ENCODE data around the gene SLC2A6. TPM values are rescaled to one million over a fixed set of nuclear protein-coding genes. Genes with fewer than 3 reads are reported as not detected.

SLC2A6 gene
- total RNA-seq, 1 experiment from 2014 or later: 10.7 TPM

- Histone ChIP-seq H2AFZ (ENCODE audit: low read depth, low read length, poor library complexity, severe bottlenecking) (no peak overlapping the region), H4K20me1 (ENCODE audit: insufficient read depth) (no peaks in the 10 kb centered on the region), H3K4me2 (ENCODE audit: low read length) (peak overlapping the region; percentile 54), H3K9me2 (ENCODE audit: insufficient read depth) (no peaks in the 10 kb centered on the region), H3K9me3 (ENCODE audit: control insufficient read depth in 1 of 2, insufficient read depth in 1 of 2, low read depth in 1 of 2, low read length in 2 of 2) (no peaks in the 10 kb centered on the region), H3K27ac (ENCODE audit: low read depth, low read length) (peak overlapping the region; percentile 49), H3K36me3 (ENCODE audit: control insufficient read depth in 1 of 2, insufficient read depth in 2 of 2, low read length in 2 of 2) (no peaks in the 10 kb centered on the region), H3K4me1 (ENCODE audit: control insufficient read depth in 1 of 2, insufficient read depth in 2 of 2, low read length in 2 of 2) (peaks cover 12 to 14% of the 10 kb centered on the region in 2 experiments), H3K79me2 (ENCODE audit: insufficient read depth, low read length) (no peaks in the 10 kb centered on the region), H3K27me3 (ENCODE audit: insufficient read depth, low read length) (no peaks in the 10 kb centered on the region), H3K9ac (ENCODE audit: low read length) (peak overlapping the region; percentile 5; the same call in 1 of the 2 replicates), H3K4me3 (replicated peaks in 1 of 2; ENCODE audit: low read depth in 1 of 2, low read length in 2 of 2) (no peak overlapping the region)
- POLR2A ChIA-PET: interaction anchor here (1.1 kb wide), 1 partner anchor 9 kb away, joined by 3 read pairs; no protein-coding TSS in a partner anchor
- intact Hi-C loops (cut with micrococcal nuclease): no loop called here
- ATAC-seq (peak; percentile 99), DNase-seq (ENCODE audit: low read depth, low spot score) (peak; percentile 58)
- CTCF ChIA-PET: interaction anchor here (0.8 to 2.1 kb wide), 2 partner anchors 10 to 39 kb away, joined by 3 to 10 read pairs; partner anchors contain the start of gene CACFD1
- RAD21 ChIA-PET (ENCODE audit: low non-redundant PET in 1 of 2, low total read pairs in 2 of 2, uncharacterized antibody in 2 of 2, unreplicated experiment in 2 of 2): interaction anchor here in 1 of 2 experiments (0.7 kb wide), 1 partner anchor 29 kb away, joined by 4 read pairs; the partner anchor contains the start of gene SLC2A6
- no peak; the same call in none of the 2 replicates for TF ChIP-seq JUND (IDR thresholded peaks at IDR 0.05)
- 0 out of 2 replicates have a peak, but pooled peaks have one; percentile 29 for TF ChIP-seq POLR2AphosphoS5 (IDR thresholded peaks at IDR 0.05; ENCODE audit: low read depth, low read length)
- peak; percentile 69 for TF ChIP-seq FOSL1 (IDR thresholded peaks at IDR 0.05; ENCODE audit: low read depth)
- no TSS peak for BruUV-seq (replicated peaks)
Observed at GRCh38 chr9:133449760-133450159, 29.1 kb downstream of the SLC2A6 start.

- no TSS peak for BruUV-seq (replicated peaks)
- no peak overlapping the region for H3K4me2 ChIP-seq (ENCODE audit: low read length)
- H3K4me3 ChIP-seq (replicated peaks in 1 of 2; ENCODE audit: low read depth in 1 of 2, low read length in 2 of 2): no peak overlapping the region
- no peaks in the 10 kb centered on the region for H4K20me1 ChIP-seq (ENCODE audit: insufficient read depth)
- H3K79me2 ChIP-seq (ENCODE audit: insufficient read depth, low read length): no peaks in the 10 kb centered on the region
- no peak overlapping the region for H2AFZ ChIP-seq (ENCODE audit: low read depth, low read length, poor library complexity, severe bottlenecking)
- ATAC-seq (no peak), DNase-seq (ENCODE audit: low read depth, low spot score) (no peak)
- H3K27ac ChIP-seq (ENCODE audit: low read depth, low read length): no peak overlapping the region
- no peaks in the 10 kb centered on the region for H3K9me2 ChIP-seq (ENCODE audit: insufficient read depth)
- POLR2A ChIA-PET: no interaction called here
- H3K9me3 ChIP-seq (ENCODE audit: control insufficient read depth in 1 of 2, insufficient read depth in 1 of 2, low read depth in 1 of 2, low read length in 2 of 2): no peaks in the 10 kb centered on the region
- CTCF ChIA-PET: no interaction called here
- no peak overlapping the region for H3K9ac ChIP-seq (ENCODE audit: low read length)
- intact Hi-C loops (cut with micrococcal nuclease): no loop called here
- peaks cover 12 to 14% of the 10 kb centered on the region in 2 experiments for H3K4me1 ChIP-seq (ENCODE audit: control insufficient read depth in 1 of 2, insufficient read depth in 2 of 2, low read length in 2 of 2)
- RAD21 ChIA-PET (ENCODE audit: low non-redundant PET in 1 of 2, low total read pairs in 2 of 2, uncharacterized antibody in 2 of 2, unreplicated experiment in 2 of 2): no interaction called here
- no peaks in the 10 kb centered on the region for H3K27me3 ChIP-seq (ENCODE audit: insufficient read depth, low read length)
- H3K36me3 ChIP-seq (ENCODE audit: control insufficient read depth in 1 of 2, insufficient read depth in 2 of 2, low read length in 2 of 2): no peaks in the 10 kb centered on the region
- TF ChIP-seq, protein P1, sequence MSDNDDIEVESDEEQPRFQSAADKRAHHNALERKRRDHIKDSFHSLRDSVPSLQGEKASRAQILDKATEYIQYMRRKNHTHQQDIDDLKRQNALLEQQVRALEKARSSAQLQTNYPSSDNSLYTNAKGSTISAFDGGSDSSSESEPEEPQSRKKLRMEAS (IDR thresholded peaks at IDR 0.05): no peak
- TF ChIP-seq POLR2AphosphoS5 (IDR thresholded peaks at IDR 0.05; ENCODE audit: low read depth, low read length) (no peak), ELF1 (IDR thresholded peaks at IDR 0.05; ENCODE audit: borderline replicate concordance, low read depth) (no peak), RAD21 (IDR thresholded peaks at IDR 0.05; ENCODE audit: low read depth) (no peak), SRF (IDR thresholded peaks at IDR 0.05; ENCODE audit: low read depth) (no peak), CBX3 (IDR thresholded peaks at IDR 0.05; ENCODE audit: low read depth) (no peak), EGR1 (IDR thresholded peaks at IDR 0.05; ENCODE audit: low read depth) (no peak), JUND (IDR thresholded peaks at IDR 0.05) (no peak), SP1 (IDR thresholded peaks at IDR 0.05; ENCODE audit: low read depth) (no peak)
- TF ChIP-seq, protein P2, sequence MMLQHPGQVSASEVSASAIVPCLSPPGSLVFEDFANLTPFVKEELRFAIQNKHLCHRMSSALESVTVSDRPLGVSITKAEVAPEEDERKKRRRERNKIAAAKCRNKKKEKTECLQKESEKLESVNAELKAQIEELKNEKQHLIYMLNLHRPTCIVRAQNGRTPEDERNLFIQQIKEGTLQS (IDR thresholded peaks at IDR 0.05): no peak
- TF ChIP-seq, protein P3, sequence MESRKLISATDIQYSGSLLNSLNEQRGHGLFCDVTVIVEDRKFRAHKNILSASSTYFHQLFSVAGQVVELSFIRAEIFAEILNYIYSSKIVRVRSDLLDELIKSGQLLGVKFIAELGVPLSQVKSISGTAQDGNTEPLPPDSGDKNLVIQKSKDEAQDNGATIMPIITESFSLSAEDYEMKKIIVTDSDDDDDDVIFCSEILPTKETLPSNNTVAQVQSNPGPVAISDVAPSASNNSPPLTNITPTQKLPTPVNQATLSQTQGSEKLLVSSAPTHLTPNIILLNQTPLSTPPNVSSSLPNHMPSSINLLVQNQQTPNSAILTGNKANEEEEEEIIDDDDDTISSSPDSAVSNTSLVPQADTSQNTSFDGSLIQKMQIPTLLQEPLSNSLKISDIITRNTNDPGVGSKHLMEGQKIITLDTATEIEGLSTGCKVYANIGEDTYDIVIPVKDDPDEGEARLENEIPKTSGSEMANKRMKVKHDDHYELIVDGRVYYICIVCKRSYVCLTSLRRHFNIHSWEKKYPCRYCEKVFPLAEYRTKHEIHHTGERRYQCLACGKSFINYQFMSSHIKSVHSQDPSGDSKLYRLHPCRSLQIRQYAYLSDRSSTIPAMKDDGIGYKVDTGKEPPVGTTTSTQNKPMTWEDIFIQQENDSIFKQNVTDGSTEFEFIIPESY (IDR thresholded peaks at IDR 0.05; ENCODE audit: extremely low read depth, insufficient replicate concordance, low read length): no peak
- TF ChIP-seq, protein P4, sequence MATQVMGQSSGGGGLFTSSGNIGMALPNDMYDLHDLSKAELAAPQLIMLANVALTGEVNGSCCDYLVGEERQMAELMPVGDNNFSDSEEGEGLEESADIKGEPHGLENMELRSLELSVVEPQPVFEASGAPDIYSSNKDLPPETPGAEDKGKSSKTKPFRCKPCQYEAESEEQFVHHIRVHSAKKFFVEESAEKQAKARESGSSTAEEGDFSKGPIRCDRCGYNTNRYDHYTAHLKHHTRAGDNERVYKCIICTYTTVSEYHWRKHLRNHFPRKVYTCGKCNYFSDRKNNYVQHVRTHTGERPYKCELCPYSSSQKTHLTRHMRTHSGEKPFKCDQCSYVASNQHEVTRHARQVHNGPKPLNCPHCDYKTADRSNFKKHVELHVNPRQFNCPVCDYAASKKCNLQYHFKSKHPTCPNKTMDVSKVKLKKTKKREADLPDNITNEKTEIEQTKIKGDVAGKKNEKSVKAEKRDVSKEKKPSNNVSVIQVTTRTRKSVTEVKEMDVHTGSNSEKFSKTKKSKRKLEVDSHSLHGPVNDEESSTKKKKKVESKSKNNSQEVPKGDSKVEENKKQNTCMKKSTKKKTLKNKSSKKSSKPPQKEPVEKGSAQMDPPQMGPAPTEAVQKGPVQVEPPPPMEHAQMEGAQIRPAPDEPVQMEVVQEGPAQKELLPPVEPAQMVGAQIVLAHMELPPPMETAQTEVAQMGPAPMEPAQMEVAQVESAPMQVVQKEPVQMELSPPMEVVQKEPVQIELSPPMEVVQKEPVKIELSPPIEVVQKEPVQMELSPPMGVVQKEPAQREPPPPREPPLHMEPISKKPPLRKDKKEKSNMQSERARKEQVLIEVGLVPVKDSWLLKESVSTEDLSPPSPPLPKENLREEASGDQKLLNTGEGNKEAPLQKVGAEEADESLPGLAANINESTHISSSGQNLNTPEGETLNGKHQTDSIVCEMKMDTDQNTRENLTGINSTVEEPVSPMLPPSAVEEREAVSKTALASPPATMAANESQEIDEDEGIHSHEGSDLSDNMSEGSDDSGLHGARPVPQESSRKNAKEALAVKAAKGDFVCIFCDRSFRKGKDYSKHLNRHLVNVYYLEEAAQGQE (IDR thresholded peaks at IDR 0.05; ENCODE audit: low read depth): no peak
Observed at GRCh38 chr9:133448487-133448972, 30.4 kb downstream of the SLC2A6 start.

Data from HCT116 (cell line).